HEK293 (cell line): ENCODE measurements around the gene OGDHL.

Experiments used
- CTCF ChIA-PET: fragments of 350-600 bp; formaldehyde crosslinking; extraction: SDS; loops from one replicate; lab custom pipeline; 2021; ENCODE audit warnings: antibody characterized with exemption; lab: Yijun Ruan, JAX
- POLR2A ChIA-PET: fragments of 300-600 bp; formaldehyde crosslinking; extraction: SDS; loops from one replicate; lab custom pipeline; 2020; ENCODE audit warnings: antibody characterized with exemption, inconsistent platforms; lab: Yijun Ruan, JAX
- H3K27ac ChIP-seq: fragments of 200-500 bp; sonication (Bioruptor generic); 2 replicates; pipeline ENCODE4 v1.5.1; 2014; ENCODE audit warnings: low read depth, low read length, control low read depth, inconsistent platforms; ENCODE audit errors: extremely low read depth
- H3K36me3 ChIP-seq, 2 experiments: fragments of 200-500 bp in 1 of 2; sonication (Bioruptor generic) in 1 of 2; 1 replicate in 1 of 2; 2 replicates in 1 of 2; pipeline ENCODE4 v1.5.1; 2014 to 2017; ENCODE audit warnings: inconsistent platforms in 2 of 2, low read length in 2 of 2; ENCODE audit not compliant: control insufficient read depth in 2 of 2, insufficient read depth in 1 of 2
- H3K4me1 ChIP-seq: fragments of 200-500 bp; sonication (Bioruptor generic); 2 replicates; pipeline ENCODE4 v1.5.1; 2014; ENCODE audit warnings: mild to moderate bottlenecking, low read length, inconsistent platforms; ENCODE audit not compliant: control insufficient read depth, insufficient read depth
- H3K4me3 ChIP-seq: 2 replicates; pipeline ENCODE4 v1.5.1; 2011; ENCODE audit warnings: low read depth, mild to moderate bottlenecking, control low read depth, low read length, moderate library complexity
- H3K9me3 ChIP-seq: fragments of 200-500 bp; sonication (Bioruptor generic); 2 replicates; pipeline ENCODE4 v1.5.1; 2014; ENCODE audit warnings: low read depth, low read length, inconsistent platforms; ENCODE audit not compliant: control insufficient read depth, insufficient read depth
- FEZF1 ChIP-seq: fragments of 450-650 bp; formaldehyde crosslinking; IDR thresholded peaks from 2 replicates; pipeline ENCODE4 v1.5.1; 2016; ENCODE audit warnings: missing biosample characterization, missing genetic modification characterization
- KLF17 ChIP-seq: fragments of 450-650 bp; formaldehyde crosslinking; IDR thresholded peaks from 2 replicates; pipeline ENCODE4 v1.5.1; 2016; ENCODE audit warnings: missing biosample characterization, missing genetic modification characterization
- MZF1 ChIP-seq: fragments of 450-650 bp; formaldehyde crosslinking; IDR thresholded peaks from 2 replicates; pipeline ENCODE4 v1.5.1; 2017; ENCODE audit warnings: missing biosample characterization, missing genetic modification characterization, borderline replicate concordance
- PRDM1 ChIP-seq: fragments of 450-650 bp; formaldehyde crosslinking; IDR thresholded peaks from 2 replicates; pipeline ENCODE4; 2016; ENCODE audit warnings: missing biosample characterization, missing genetic modification characterization
- WT1 ChIP-seq: fragments of 450-650 bp; formaldehyde crosslinking; IDR thresholded peaks from 2 replicates; pipeline ENCODE4 v1.5.1; 2016; ENCODE audit warnings: missing biosample characterization, missing genetic modification characterization
- ZBTB10 ChIP-seq: fragments of 450-650 bp; formaldehyde crosslinking; IDR thresholded peaks from 2 replicates; pipeline ENCODE4 v1.5.1; 2016; ENCODE audit warnings: missing biosample characterization, missing genetic modification characterization
- ZNF114 ChIP-seq: fragments of 450-650 bp; formaldehyde crosslinking; IDR thresholded peaks from 2 replicates; pipeline ENCODE4 v1.5.0; 2017; ENCODE audit warnings: missing biosample characterization, missing genetic modification characterization
- ZNF155 ChIP-seq: fragments of 450-650 bp; formaldehyde crosslinking; IDR thresholded peaks from 2 replicates; pipeline ENCODE4 v1.5.1; 2016; ENCODE audit warnings: missing biosample characterization, missing genetic modification characterization
- ZNF24 ChIP-seq: fragments of 450-650 bp; formaldehyde crosslinking; IDR thresholded peaks from 2 replicates; pipeline ENCODE4 v1.5.1; 2016; ENCODE audit warnings: missing biosample characterization, missing genetic modification characterization
- ZNF266 ChIP-seq: fragments of 450-650 bp; formaldehyde crosslinking; IDR thresholded peaks from 2 replicates; pipeline ENCODE4 v1.5.1; 2016; ENCODE audit warnings: missing biosample characterization, missing genetic modification characterization, low read depth
- ZNF341 ChIP-seq: fragments of 450-650 bp; formaldehyde crosslinking; IDR thresholded peaks from 2 replicates; pipeline ENCODE4; 2016; ENCODE audit warnings: low read depth, missing biosample characterization, missing genetic modification characterization
- ZNF660 ChIP-seq: fragments of 450-650 bp; IDR thresholded peaks from 2 replicates; pipeline ENCODE4 v1.5.1; 2018; ENCODE audit warnings: missing biosample characterization, mild to moderate bottlenecking, missing genetic modification characterization
- TF ChIP-seq, protein P1 (sequence below): fragments of 450-650 bp; formaldehyde crosslinking; IDR thresholded peaks from 2 replicates; pipeline ENCODE4 v1.5.1; 2016; ENCODE audit warnings: missing biosample characterization, missing genetic modification characterization

The OGDHL gene

DNA sequence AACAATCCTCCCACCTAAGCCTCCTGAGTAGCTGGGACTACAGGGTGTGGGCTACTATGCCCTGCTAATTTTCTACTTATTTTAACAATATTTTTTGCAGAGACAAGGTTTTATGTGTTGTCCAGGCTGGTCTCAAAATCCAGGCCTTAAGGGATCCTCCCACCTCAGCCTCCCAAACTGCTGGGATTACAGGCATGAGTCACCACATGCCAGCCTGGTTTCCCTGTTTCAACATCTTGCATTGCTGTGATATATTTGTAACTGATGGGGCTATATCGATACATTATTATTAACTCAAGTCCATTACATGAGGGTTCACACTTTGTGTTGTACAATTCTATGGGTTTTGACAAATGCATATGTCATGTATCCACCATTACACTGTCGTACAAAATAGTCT is 41.9 kb upstream of the OGDHL start:
- no peak for TF ChIP-seq ZNF114 (tag by site-specific recombination)
- TF ChIP-seq WT1 (tag by site-specific recombination), result no peak
- TF ChIP-seq ZNF660 (tag by site-specific recombination), result no peak
- TF ChIP-seq PRDM1, result no peak
- TF ChIP-seq FEZF1 (tag by site-specific recombination), result no peak
- no peak for TF ChIP-seq ZNF155 (tag by site-specific recombination)
- TF ChIP-seq ZBTB10 (tag by site-specific recombination), result no peak
- ChIA-PET CTCF (no interaction called here), POLR2A (no interaction called here)
- Histone ChIP-seq H3K27ac (no peak overlapping the region), H3K9me3 (no peaks in the 10 kb centered on the region; the same call in 1 of the 2 replicates), H3K4me1 (no peaks in the 10 kb centered on the region), H3K4me3 (no peak overlapping the region), H3K36me3 (no peaks in the 10 kb centered on the region)

GRCh38 chr10:49798275-49798674 is 36.2 kb upstream of the OGDHL start:
- POLR2A ChIA-PET, result no interaction called here
- no peaks in the 10 kb centered on the region; a peak in 1 of 3 replicates for H3K36me3 ChIP-seq
- no peaks in the 10 kb centered on the region for H3K4me1 ChIP-seq
- no peak overlapping the region for H3K4me3 ChIP-seq
- H3K27ac ChIP-seq, result no peak overlapping the region
- CTCF ChIA-PET, result no interaction called here
- TF ChIP-seq MZF1, result no peak
- TF ChIP-seq, protein P1, sequence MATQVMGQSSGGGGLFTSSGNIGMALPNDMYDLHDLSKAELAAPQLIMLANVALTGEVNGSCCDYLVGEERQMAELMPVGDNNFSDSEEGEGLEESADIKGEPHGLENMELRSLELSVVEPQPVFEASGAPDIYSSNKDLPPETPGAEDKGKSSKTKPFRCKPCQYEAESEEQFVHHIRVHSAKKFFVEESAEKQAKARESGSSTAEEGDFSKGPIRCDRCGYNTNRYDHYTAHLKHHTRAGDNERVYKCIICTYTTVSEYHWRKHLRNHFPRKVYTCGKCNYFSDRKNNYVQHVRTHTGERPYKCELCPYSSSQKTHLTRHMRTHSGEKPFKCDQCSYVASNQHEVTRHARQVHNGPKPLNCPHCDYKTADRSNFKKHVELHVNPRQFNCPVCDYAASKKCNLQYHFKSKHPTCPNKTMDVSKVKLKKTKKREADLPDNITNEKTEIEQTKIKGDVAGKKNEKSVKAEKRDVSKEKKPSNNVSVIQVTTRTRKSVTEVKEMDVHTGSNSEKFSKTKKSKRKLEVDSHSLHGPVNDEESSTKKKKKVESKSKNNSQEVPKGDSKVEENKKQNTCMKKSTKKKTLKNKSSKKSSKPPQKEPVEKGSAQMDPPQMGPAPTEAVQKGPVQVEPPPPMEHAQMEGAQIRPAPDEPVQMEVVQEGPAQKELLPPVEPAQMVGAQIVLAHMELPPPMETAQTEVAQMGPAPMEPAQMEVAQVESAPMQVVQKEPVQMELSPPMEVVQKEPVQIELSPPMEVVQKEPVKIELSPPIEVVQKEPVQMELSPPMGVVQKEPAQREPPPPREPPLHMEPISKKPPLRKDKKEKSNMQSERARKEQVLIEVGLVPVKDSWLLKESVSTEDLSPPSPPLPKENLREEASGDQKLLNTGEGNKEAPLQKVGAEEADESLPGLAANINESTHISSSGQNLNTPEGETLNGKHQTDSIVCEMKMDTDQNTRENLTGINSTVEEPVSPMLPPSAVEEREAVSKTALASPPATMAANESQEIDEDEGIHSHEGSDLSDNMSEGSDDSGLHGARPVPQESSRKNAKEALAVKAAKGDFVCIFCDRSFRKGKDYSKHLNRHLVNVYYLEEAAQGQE, result no peak
- no peak for TF ChIP-seq ZNF24
- TF ChIP-seq ZNF266 (tag by site-specific recombination), result no peak
- H3K9me3 ChIP-seq, result no peaks in the 10 kb centered on the region

DNA sequence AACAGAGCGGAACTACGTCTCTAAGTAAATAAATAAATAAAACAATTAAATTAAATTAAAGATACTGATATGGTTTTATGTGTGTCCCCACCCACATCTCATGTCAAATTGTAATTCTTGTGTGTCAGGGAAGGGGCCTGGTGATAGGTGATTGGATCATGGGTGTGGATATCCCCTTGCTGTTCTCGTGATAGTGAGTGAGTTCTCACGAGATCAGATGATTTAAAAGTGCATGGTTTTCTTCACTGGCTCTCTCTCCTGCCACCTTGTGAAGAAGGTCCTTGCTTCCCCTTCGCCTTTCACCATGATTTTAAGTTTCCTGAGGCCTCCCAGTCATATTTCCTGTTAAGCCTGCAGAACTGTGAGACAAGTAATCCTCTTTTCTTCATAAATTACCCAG is 29.0 kb upstream of the OGDHL start:
- H3K36me3 ChIP-seq, result no peaks in the 10 kb centered on the region; a peak in 1 of 3 replicates
- ChIA-PET POLR2A (no interaction called here), CTCF (no interaction called here)
- H3K4me3 ChIP-seq, result no peak overlapping the region
- no peak overlapping the region for H3K27ac ChIP-seq
- H3K9me3 ChIP-seq, result no peaks in the 10 kb centered on the region
- no peaks in the 10 kb centered on the region for H3K4me1 ChIP-seq
- no peak for TF ChIP-seq ZNF114 (tag by site-specific recombination)
- TF ChIP-seq KLF17 (tag by site-specific recombination), result no peak
- no peak for TF ChIP-seq ZNF341 (tag by site-specific recombination)
